ENCODE results near the gene GSG1L2.

Gene GSG1L2

DNA sequence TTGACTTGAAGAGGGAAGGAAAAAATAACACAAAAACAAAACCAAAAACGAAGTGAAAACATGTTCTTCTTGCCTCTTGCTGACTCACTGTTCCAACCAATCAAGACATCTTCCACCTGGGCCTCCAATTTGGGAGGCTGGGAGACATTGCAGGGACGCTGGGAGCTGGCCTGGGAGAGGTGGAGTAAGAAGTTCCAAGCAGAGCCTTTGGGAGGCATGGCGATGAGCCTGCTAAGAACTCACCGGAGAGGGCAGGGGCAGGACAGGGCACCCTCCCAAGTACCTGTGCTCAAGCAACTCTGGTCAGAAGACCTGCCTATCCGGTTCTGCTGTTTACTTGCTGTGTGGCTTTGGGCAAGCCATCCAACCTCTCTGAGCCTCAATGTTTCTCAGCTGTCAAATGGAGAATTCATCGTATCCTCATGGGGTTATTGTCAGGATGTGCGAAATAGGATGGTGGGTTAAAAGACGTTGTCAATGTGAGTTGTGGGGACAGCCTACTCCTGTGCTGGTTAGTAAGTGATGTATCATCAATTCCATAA is 3.0 kb upstream of the GSG1L2 start:
- DNase-seq, result no peak

DNA sequence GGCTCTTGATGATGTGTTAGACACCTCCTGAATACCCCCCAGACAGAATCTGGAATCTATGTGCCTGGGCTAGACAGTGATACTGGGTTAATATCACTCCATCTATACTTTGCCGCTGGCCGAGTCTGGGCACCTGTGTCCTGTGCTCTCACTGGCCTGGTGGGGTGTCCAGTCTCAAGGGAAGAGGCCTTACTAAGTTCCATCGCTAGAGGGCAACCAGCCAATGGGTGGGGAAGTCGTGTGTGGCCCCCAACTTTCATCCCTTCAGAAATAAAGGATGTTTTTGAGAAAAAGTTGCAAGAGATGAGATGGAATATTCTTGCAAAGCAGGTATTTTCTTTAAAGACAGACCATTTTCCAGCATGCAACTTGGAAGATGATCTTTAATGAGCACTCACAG is 2.2 kb upstream of the GSG1L2 start:
- DNase-seq, result no peak

DNA sequence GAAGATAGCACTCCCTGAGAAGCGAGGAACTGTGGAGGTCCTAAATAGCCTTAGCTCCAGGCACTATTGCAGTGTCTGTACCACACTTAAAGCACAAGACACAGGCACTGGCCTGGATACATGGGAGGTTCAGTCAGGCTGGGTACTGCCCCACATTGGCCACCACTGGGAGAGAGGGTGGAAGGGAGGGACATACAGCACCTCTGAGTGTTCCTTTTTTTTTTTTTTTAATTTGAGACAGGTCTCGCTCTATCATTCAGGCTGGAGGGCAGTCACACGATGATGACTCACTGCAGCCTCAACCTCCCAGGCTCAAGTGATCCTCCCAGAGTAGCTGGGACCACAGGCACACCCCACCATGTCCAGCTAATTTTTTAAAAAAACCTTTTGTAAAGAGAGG is 1.4 kb downstream of the GSG1L2 start:
- DNase-seq, result no peak

- DNase-seq, result no peak
These were observed 3.1 kb downstream of the GSG1L2 start for GRCh38 chr17:9818760-9819159.

DNA sequence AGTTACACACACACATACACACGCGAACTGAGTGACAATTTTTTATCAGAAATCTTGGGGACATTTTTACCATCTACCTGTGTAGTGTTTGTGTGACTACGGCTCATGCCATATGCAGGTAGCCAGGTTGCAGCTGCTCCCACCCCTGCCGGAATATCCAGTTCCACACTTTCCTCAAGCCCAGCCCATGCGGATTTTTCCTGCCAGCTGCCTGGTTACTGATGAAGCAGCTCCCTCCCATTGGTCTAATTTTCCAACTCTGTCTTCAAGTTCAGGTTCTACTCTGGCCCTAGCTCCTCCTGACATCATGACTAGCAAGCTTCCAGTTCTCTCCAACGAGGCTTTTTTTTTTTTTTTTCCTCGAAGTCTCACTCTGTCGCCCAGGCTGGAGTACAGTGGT is 4.8 kb downstream of the GSG1L2 start:
- no peak for DNase-seq

DNA sequence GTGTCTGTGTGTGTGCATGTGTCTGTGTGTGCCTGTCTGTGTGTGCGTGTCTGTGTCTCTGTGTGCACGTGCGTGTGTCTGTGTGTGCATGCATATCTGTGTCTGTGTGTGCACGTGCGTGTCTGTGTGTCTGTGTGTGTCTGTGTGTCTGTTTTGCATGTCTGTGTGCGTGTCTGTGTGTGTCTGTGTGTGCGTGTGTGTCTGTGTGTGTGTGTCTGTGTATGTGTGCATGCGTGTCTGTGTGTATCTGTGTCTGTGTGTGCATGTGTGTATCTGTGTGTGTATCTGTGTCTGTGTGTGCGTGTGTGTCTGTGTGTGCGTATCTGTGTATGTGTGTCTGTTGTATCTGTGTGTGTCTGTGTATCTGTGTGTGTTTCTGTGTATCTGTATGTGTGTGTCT is 5.4 kb downstream of the GSG1L2 start:
- DNase-seq, result no peak

DNA sequence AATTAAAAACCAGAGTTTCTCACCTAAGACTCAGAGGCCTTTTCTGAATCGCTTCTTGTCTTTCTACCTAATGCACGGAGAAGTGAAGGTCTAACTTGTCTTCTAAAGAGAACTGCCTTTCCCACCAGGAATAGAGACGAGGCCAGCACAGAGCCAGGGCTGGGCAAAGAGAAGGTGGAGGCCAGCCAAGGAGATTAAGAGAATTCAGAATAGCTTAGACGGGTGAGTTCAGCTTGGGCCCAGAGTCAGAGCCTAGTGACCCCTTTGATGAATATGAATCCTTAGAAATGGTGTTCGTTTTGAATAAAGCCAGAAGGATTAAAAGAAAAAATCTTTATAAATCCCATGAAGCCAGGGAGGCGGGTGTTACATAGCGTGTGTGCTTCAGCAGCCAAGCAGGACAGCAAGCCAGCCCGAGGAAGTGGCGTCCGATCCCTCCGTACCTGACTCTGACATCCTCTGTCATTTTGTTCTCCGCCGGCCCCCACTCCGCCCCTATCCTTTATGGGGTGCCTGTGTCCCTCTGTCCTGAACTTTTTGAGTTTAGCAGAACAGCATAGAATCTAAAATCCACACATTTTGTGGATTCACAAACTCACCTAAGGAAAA is 7.4 kb downstream of the GSG1L2 start:
- no peak for DNase-seq

DNA sequence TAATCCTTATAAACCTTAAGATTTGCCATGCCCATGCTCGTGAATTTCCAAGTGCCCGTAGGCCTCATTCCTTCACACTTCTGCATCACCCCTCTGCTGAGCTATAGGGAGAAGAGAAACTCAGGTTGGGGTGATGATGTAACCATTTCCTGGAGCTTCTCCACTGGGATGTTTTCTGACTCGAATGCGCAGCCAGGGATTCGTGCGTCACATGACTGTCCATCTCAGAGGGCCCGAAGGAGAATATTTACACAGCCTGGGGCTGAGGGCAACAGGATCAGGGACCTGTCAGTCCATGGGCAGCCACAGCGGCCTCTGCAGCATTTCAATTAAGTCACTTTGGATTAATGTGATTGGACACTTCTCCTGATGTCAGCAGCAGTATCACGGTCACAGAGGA is 8.7 kb downstream of the GSG1L2 start:
- DNase-seq, result no peak

DNA sequence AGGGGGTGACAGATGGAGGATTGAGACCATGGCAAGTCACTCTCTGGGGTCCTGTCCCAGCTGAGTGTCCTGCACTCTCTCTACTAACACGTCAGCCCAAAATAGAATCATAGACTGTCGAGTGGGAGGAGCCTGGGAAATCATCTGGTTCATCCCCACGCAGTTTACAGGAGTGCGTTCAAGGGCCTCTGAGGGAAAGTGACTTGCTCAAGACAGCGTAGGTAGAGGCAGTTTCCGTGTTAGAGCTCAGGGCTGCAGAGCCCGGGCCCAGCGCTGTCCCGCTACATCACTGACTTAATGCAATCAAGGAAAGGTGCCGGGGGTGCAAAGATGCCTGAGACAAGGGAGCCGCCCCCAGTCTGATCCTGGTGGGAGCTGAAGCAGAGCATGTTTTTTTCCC is 10.3 kb downstream of the GSG1L2 start:
- DNase-seq, result no peak

DNA sequence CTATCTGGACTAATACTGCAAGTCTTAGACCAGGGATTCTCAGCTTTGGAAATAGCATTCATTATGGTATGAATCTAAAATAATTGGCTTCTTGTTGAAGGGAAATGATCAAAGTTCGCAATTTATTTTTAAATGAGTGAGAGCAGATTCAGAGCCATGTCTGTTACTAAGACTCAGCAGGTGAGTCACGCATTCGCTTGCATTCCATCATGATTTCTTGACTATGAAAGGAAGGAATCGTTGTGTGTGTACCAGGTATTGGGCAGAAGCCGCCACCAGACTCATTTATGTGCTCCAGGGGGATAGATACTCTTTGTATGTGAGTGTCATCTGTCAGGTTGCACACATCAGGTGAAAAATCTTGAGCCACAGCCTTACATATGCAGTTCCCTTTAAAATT is 10.8 kb downstream of the GSG1L2 start:
- DNase-seq, result no peak

GRCh38 chr17:9810100-9810949 is 11.6 kb downstream of the GSG1L2 start:
- no peak for DNase-seq

GRCh38 chr17:9809409-9809808 is 12.5 kb downstream of the GSG1L2 start:
- no peak for DNase-seq

- DNase-seq, result no peak
These were observed 15.2 kb downstream of the GSG1L2 start for GRCh38 chr17:9806699-9807098.

DNA sequence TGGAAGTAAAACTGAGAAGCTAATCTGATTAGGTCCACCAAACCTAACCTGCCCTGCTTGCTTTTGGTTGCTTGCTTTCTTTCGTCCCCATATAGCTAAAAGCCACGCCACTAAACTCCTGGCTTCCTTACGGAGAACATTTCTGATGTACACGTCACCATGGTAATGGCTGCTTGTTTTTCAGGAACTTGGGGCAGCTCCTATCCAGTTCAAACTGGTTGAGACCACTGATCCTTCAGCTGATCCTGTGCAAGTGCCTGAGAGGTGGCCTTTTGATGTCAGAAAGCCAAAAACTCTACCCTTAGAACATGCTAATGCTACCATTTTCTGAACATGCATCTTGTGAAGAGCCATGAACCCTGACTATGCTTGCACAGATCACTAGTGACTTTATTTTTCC is 16.1 kb downstream of the GSG1L2 start:
- DNase-seq, result no peak

DNA sequence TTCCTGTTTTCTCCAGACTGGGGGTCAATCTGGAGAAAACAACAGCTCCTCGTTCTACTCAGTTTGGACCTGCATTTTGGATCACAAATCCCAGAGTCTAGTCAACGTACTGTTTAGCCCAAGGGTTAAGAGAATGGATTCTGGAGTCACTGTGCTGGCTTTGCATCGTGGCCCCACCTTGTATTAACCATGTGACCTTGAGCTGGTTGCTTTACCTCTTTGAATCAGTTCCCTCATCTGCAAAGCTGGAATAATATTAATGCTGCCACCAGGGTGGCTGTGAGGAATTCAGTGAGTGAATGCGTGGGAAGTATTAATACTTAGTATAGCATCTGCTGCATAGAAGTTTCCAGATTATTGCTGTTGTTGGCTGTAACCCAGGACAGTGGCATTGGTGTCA is 19.2 kb downstream of the GSG1L2 start:
- DNase-seq, result no peak

DNA sequence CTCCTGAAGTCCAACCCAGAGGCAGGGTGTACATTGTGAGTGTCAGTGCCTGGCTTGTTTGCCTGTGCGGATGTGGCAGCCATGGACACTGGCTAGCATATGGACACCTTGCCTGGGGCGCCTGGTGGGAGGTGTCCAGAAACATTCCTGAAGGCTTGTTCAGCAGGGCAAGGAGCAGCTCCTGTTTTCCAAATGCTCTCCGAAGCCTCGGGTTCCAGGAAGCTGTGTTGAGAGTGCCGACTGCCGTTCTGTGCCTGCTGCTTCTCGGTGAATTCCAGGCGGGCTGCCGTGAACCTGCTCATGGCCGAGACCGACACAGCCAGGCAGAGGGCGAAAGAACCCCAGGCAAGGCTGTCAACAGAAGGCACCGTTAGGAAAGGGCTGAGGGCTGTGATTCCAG is 19.6 kb downstream of the GSG1L2 start:
- no peak for DNase-seq

DNA sequence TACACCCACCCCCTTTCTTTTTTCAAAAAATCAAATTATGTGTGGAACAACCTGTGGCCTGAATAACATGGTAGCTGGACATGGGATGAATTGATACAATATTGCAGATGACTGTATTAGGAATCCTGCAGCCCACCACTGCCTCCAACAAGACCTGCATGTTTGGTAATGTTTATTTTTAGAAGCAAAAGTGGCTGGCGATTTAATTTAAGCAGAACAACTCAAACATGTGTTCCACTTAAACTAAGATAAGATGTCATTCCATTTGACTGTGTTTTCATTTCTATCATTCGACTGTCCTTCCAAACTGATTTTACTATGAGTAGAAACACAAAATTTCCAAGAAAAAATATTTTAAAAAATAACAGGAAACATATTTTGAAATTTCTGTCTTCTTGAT is 20.4 kb downstream of the GSG1L2 start:
- DNase-seq, result no peak

- no peak for DNase-seq
These were observed 23.2 kb downstream of the GSG1L2 start for GRCh38 chr17:9798724-9799123.

GRCh38 chr17:9798008-9798407 is 23.9 kb downstream of the GSG1L2 start:
- DNase-seq, result no peak

GRCh38 chr17:9792181-9792840 is 29.6 kb downstream of the GSG1L2 start:
- no peak for DNase-seq

DNA sequence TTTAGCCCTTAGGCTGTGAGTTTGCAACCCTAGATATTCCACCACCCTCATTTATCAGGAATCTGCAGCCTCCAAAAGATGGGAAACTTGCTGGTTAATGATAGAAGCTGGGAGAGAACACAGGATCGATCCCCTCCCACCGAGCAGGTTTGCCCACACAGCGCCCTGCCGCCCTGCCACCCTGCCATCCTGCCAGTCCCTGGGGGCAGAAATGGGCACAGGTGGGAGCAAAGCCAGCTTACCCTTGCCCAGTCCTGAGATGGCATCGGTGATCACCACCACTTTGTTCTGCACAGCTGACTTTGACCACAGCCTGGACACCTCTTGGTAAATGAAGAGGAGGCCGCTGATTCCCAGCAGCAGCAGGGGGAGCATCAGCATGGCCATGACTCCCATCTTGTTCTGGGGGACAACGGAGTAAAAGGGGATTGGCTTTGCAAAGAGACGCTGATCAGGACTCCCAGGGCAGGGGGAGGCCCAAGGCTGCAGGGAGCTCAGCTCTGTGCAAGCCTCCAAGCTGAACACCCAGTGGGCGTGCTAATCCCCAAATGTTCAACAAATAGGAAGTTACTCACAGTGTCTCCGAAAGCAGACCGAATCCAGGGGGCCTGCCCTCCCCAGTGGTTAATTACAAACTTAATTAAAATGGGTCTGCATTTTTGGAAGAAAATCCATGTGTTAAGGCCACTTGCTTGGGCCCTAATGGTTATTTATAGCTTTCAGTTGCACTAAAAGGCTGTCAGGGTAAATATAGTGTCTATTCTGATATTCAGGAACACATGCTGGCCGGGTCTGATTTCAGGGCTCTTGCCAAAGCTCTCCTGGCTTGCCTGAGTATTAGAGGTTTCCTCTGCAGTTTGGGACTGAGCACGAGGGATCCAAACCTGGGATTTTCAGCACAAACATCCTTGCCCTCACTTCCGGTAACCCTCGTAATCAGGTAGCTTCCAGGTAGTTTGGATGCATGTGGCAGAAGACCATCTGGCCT is 30.7 kb downstream of the GSG1L2 start, which contains the start of gene DHRS7C:
DHRS7C (minus strand) TSS at position 704 of the 988 bp plus-strand sequence; CDS start at position 396, 308 bp downstream.
- no peak for DNase-seq

DNA sequence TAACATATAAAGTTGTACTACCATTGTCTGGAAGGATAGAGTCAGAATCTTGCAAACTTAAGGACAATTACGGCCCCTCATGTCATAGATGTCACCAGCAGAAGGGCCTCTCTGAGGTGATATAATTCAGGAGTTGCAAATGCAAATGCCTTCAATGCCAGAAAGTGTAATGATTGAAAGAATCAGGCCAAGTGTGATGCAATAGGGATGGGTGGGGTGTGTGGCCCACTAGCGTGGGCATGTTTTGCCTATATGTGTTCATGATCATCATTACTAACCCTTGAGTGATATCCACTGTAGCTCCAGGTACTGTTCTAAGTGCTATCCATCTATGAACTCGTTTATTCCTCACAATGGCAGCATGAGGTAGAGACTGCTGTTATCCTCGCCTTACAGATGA is 31.6 kb downstream of the GSG1L2 start:
- no peak for DNase-seq

DNA sequence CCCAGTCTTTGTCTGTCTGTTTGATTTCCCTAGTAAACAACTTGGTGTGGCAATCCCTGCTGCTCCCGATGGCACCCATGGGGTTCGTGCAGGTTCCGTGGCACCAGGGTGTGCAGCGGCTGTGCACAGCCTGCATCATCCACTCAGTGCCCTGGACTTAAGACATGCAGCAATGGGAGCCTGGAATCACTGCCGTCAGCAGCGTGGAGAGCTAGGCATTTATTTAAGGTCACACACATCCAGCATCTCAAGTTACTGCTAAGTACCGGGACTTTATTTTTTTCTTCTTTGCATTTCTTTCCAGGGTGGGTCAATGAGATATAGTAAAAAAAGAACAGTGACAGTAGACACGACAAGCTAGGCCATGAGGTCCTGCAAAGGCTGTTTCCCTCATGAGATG is 33.3 kb downstream of the GSG1L2 start:
- DNase-seq, result no peak

Measured in activated CD4-positive, CD25-positive, alpha-beta regulatory T cell treated with anti-CD3 and anti-CD28 coated beads, Interleukin-2, amount 50 U/mL, for 72 hours (primary cell).